HG03280 (cell line): Measurements from ENCODE around the gene S100A12.

Experiments
- ATAC-seq: cut with Tn5 transposase; IDR thresholded peaks from one replicate; pipeline ENCODE4 v1.9.1; 2021; ENCODE audit warnings: mild to moderate bottlenecking, moderate library complexity; ENCODE audit not compliant: unreplicated experiment

The S100A12 gene

GRCh38 chr1:153337980-153338853 is 37.2 kb downstream of the S100A12 start:
- no peak for ATAC-seq

- no peak for ATAC-seq
These were observed 38.8 kb downstream of the S100A12 start for GRCh38 chr1:153336650-153337049.

GRCh38 chr1:153333902-153334301 is 41.5 kb downstream of the S100A12 start:
- ATAC-seq: no peak

- no peak for ATAC-seq
These were observed 50.5 kb downstream of the S100A12 start for GRCh38 chr1:153324912-153325311.
